NCI-H524 treated with DMSO at 0.1 percent for 48 hours (cell line): ENCODE measurements around the gene PAGE3.

Experiments used
- DNase-seq: peaks from one replicate; lab custom pipeline; 2025; lab: John Stamatoyannopoulos, UW

The PAGE3 gene, protein sequence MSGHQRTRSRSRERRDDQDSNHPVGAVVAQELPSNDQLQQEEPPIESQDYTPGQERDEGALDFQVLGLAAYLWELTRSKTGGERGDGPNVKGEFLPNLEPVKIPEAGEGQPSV

DNA sequence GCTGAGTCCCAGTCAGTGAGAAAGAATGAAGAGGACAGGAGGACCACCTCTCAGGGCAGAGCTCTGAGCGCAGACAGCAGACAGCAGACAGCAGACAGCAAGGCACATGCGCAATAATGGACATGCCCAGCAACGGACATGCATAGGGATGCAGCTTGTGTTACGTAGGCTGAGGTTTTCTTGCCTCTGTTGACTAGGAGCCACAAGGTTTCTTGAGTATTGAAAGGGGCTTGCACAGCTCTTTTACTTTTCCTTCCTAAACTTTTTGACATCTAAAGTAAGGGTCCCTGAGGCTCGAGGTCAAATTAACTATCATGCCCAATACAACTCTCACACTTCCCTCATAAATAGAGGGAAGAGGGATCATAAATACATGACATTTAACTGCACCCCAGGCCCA is at the start of gene PAGE3:
TSS of gene PAGE3 (minus strand) at position 101 of the 400 bp plus-strand sequence. CDS start 1,013 bp downstream, outside the sequence.
- no peak for DNase-seq

DNA sequence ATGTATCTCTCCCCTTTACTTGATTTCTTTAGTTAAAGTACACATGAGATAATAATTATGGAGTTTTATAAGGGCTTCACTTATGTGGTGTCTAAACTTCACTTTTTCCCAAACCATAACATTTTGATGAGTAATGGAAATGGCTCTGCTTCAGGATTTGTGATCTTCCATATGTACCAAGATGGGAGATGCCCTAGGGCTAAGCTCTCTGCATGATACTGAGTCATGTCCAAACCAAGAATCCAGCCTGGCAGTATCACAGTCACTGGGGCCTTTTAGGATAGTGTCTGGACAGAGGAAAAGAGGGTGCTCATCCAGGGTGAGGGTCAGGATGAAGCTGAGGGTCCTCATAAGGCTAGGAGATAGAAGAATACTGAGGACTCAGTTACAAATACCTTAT is 47.9 kb upstream of the PAGE3 start:
- no peak for DNase-seq

DNA sequence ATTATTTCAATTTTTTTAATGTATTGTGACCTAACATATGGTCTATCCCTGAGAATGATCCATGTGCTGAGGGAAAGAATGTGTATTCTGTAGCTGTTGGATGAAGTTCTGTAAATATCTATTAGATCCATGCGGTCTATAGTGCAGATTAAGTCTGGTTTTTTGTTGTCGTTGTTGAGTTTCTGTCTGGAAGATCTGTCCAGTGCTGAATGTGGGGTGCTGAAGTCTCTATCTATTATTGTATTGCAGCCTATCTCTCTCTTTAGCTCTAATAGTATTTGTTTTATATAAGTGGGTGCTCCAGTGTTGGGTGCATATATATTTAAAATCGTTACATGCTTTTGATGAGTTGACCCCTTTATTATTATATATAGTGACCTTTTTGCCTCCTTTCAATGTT is 26.2 kb upstream of the PAGE3 start:
- DNase-seq, result no peak

DNA sequence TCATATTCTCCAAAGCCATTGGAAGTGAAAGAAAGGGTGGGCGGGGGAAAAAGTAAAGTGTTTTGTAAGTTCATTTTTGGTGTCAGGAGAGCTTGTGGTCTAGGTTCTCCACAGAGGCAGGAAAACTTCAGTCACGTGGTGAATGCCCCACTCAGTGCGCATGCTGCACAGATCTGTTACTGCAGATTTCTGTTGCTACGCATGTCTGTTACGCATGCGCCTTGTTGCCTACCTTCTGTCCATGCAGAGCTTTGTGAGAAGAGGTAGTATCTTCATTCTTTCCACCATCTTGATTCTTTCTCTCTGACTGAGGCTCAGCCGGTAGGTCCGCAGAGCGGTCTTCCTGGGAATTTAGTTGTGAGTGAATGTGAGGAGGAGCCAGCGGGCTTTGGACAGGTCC is 15.1 kb upstream of the PAGE3 start:
- no peak for DNase-seq

DNA sequence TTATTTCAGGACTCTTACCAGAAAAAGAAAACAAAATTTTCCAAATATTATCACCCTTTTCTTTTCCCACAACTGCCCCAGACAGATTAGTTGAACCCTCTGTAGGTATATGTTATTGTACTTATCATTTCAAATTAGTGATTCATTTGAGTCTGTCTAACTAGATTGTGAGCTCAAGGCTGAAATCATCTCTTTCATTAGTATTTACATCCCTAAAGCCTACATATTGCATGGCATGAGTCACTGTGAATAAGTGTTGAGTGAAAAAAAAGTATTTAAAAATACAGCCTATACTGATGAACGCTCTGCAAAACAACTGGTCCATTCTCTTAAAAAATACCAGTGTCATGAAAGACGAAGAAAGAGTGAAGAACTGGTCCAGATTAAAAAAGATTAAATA is 3.9 kb downstream of the PAGE3 start:
- DNase-seq, result no peak

DNA sequence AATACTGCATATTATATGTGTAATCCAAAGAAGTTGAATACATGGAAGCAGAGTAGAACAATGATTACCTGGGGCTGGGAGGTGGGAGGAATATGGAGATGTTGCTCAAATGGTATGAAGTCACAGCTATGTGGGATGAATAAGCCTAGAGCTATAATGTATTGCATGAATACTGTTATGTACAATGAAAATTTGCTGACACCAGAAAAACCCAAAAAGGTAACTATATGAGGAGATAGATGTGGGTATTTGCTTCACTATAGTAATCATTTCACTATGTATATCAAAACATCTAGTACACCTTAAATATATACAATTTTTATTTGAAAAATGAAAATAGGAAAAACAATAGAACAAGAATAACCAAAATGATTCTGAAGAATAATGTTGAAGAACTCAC is 11.2 kb downstream of the PAGE3 start:
- no peak for DNase-seq

DNA sequence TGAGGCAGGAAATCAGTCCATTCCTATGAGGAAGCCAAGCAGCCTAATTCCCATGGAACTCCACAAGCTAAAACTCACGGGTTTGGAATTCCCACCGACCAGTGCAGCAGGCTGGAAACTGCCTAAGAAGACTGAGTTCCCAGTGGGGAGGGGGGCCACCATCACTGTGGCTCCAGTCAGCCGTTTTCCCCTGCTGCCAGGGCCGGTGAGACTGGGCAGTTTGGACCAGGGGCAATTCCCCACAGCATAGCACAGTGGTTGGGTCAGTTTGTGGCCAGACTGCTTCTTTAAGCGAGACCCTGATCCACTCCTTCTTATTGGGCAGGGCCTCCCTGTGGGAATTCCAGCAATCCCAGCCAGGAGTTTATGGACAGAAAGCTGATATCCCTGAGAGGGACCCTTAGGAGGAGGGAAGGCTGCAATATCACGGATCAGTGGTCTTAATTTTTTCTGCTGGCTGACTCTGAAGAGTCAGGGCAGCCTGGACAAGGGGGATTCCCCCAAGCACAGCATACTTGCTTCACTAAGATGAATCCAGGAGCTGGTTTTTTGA is 23.9 kb downstream of the PAGE3 start:
- DNase-seq, result no peak

DNA sequence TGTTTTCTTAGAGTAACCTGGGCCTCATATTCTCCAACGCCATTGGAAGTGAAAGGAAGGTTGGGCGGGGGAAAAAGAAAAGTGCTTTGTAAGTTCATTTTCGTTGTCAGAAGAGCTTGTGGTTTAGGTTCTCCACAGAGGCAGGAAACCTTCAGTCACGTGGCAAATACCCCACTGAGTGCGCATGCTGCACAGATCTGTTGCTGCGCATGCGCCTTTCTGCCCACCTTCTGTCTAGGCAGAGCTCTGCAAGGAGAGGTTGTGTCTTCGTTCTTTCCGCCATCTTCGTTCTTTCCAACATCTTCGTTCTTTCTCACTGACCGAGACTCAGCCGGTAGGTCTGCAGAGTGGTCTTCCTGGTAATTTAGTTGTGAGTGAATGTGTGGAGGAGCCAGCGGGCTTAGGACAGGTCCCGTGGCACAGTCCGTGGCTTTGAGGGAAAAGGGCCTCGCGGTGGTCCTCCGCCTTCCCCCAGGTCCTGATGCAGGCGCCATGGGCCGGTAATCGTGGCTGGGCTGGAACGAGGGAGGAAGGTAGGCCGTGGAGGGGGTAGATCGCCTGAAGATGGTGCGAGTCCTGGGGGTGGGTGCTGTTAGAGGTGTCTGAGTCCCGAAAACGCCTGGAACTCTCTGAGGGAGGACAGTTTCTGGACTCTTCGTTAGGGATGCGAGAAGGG is 44.5 kb downstream of the PAGE3 start, which contains the start of gene PAGE5:
TSS of gene PAGE5 (plus strand) at position 228 of the 676 bp plus-strand sequence. CDS start 1,037 bp downstream, outside the sequence.
- no peak for DNase-seq

DNA sequence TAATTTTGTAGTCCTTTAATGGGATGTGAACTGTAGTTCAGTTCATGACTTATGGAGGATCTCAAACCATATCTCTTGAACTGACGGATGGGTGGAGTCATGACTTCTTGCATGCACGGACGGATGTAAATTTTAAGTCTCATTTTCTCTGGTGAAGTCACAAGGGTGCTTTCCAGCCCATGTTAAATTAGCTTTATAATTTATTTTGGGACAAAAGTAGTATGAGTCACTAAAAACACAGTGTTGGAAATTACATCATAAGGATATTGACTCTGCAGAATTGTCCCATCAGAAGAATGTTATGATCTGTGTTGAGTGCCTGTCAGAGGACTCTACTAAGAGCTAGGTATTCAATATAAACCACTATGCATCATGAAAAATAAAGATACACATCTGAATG is 51.3 kb downstream of the PAGE3 start:
- no peak for DNase-seq

DNA sequence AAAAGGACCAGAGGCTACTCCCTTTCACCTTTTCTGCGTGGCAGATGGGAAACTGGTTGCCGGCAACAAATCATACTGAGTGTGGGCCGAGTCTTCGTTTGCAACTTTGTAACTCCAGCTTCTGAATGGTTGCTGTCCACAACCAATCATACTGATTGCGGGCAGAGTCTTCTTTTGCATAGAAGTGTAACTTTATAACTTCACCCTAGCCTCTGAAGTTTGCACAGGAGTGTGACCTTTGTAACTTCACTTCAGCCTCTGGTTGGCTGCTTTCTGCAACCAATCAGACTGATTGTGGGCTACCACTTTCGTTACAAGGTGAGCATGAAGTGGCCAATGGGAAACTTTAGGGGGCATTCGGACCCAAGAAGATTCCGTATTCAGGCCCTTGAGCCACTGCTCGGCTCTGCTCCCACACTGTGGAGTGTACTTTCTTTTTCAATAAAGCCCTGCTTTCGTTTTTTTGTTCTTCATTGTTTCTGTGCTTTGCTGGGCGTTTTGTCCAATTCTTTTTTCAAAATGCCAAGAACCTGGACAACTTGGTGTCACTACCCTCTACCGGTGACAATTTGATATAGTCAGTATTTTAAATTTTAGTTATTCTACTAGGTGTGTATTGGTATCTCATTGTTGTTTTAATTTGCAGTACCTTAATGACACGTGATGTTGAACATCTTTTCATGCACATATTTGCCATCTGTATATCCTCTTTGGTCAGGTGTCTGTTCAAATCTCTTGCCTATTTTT is 53.6 kb downstream of the PAGE3 start:
- no peak for DNase-seq
